ENCODE results near the gene KMO. TPM values are rescaled to one million over a fixed set of nuclear protein-coding genes. Genes with fewer than 3 reads are reported as not detected.

Gene KMO
- total and polyA plus RNA-seq, 2 donors (not counting 3 experiments of a cell fraction or from before 2014, with no cell fraction given), result not detected

- no TSS peak for BruUV-seq (replicated peaks)
- H3K4me2 ChIP-seq (ENCODE audit: insufficient read depth, low read length), result no peak overlapping the region
- H2AFZ ChIP-seq (ENCODE audit: low read depth, low read length), result no peak overlapping the region
- no peaks in the 10 kb centered on the region for H3K9me1 ChIP-seq (replicated peaks; ENCODE audit: control insufficient read depth, extremely low read depth, insufficient read depth, low read length)
- H3K27ac ChIP-seq (ENCODE audit: insufficient read depth, low read depth, low read length), result no peak overlapping the region
- no peaks in the 10 kb centered on the region for H4K20me1 ChIP-seq (replicated peaks; ENCODE audit: control insufficient read depth, extremely low read depth, insufficient read depth, low read length)
- intact Hi-C loops (cut with micrococcal nuclease) (no loop called here), dilution Hi-C loops (cut with MboI; ENCODE audit: extremely low pct_ligation_motif_present, low sequenced_read_pairs) (no loop called here)
- POLR2A ChIA-PET, result no interaction called here
- no peaks in the 10 kb centered on the region for H3K9me3 ChIP-seq (replicated peaks; ENCODE audit: control insufficient read depth, insufficient read depth, low read length)
- no peak overlapping the region for H3K4me3 ChIP-seq (replicated peaks in 1 of 3; ENCODE audit: insufficient read depth in 1 of 3, low read depth in 1 of 3, low read length in 3 of 3)
- CTCF ChIA-PET, result no interaction called here
- H3K4me1 ChIP-seq (ENCODE audit: control insufficient read depth, extremely low read depth, insufficient read depth, low read length), result no peaks in the 10 kb centered on the region
- no peak for DNase-seq (ENCODE audit: low read depth, low spot score)
- no peak overlapping the region for H3K9ac ChIP-seq (replicated peaks; ENCODE audit: extremely low read depth, insufficient read depth, low read length)
- H3K36me3 ChIP-seq (ENCODE audit: control insufficient read depth in 2 of 2, extremely low read depth in 1 of 2, insufficient read depth in 2 of 2, low read length in 2 of 2), result no peaks in the 10 kb centered on the region
- TF ChIP-seq POLR2AphosphoS5 (IDR thresholded peaks at IDR 0.05; ENCODE audit: insufficient read depth, low read depth, low read length), result no peak
- no peak for TF ChIP-seq MYC (IDR thresholded peaks at IDR 0.05; ENCODE audit: low read depth, low read length)
- TF ChIP-seq POLR2A (IDR thresholded peaks at IDR 0.05; ENCODE audit: low read depth, low read length), result no peak
- no peak for TF ChIP-seq FOS (IDR thresholded peaks at IDR 0.05; ENCODE audit: borderline replicate concordance, insufficient read depth, low read length)
- no peak for TF ChIP-seq JUN (IDR thresholded peaks at IDR 0.05; ENCODE audit: borderline replicate concordance, insufficient read depth, insufficient read length, low read depth)
- no peak for TF ChIP-seq MAX (IDR thresholded peaks at IDR 0.05; ENCODE audit: insufficient read depth, insufficient read length)
- TF ChIP-seq CTCF (IDR thresholded peaks at IDR 0.05; ENCODE audit: extremely low read depth in 1 of 2, insufficient read depth in 1 of 2, low read depth in 1 of 2, low read length in 2 of 2), result no peak
- TF ChIP-seq EZH2 (IDR thresholded peaks at IDR 0.05; ENCODE audit: borderline replicate concordance, low read depth, low read length, severe bottlenecking), result no peak
- TF ChIP-seq GATA2 (IDR thresholded peaks at IDR 0.05; ENCODE audit: insufficient read depth, insufficient read length, low read depth, low read length), result no peak
- no peak for FAIRE-seq
- no peaks in the 10 kb centered on the region for H3K27me3 ChIP-seq (ENCODE audit: control insufficient read depth in 2 of 2, insufficient read depth in 2 of 2, low read length in 2 of 2)
- H3K79me2 ChIP-seq (ENCODE audit: control insufficient read depth, insufficient read depth, low read length), result no peaks in the 10 kb centered on the region
Measured at GRCh38 chr1:241557551-241558193, 25.5 kb downstream of the KMO start.

All from endothelial cell of umbilical vein (primary cell).